K562 (cell line): ENCODE data around the gene EGR4. TPM values are rescaled to one million over a fixed set of nuclear protein-coding genes. Genes with fewer than 3 reads are reported as not detected.

ENCODE experiments used
- ATAC-seq: fragments of 200-7000 bp; cut with Tn5 transposase; 3 replicates; pipeline ENCODE4 v1.9.1; 2020; ENCODE audit warnings: moderate library complexity
- BruUV-seq: library from RNA; stranded (reverse); fragments of 400-500 nt; replicated peaks from 2 replicates; lab custom pipeline; 2021; lab: Mats Ljungman, UMichigan
- CTCF ChIA-PET: fragments of 300-600 bp; formaldehyde crosslinking; extraction: SDS; loops from one replicate; lab custom pipeline; 2021; ENCODE audit warnings: low intra/inter-chr PET ratio; lab: Yijun Ruan, JAX
- POLR2A ChIA-PET: fragments of 300-600, 350-650 bp; sonication (Branson Sonifier 250); formaldehyde crosslinking; extraction: SDS; loops from one replicate; lab custom pipeline; 2021; ENCODE audit warnings: antibody characterized with exemption, inconsistent platforms; lab: Yijun Ruan, JAX
- DNase-seq, 4 experiments: peaks; one replicate each; pipeline versions ENCODE4 v3.0.0 to v3.0.0-alpha.2; 2011 to 2018; ENCODE audit warnings: low spot score in 3 of 4, mixed read lengths in 3 of 4; ENCODE audit errors: extremely low read depth in 1 of 4
- FAIRE-seq: peaks from 2 replicates; lab custom pipeline; 2011; peaks lifted over from hg19 to GRCh38; lab: Jason Lieb, UNC
- H2AFZ ChIP-seq: 2 replicates; pipeline ENCODE4 v1.6.0; 2011; ENCODE audit warnings: low read depth, low read length, control low read depth, inconsistent platforms
- H3K27ac ChIP-seq: fragments of 200-600 bp; 3 replicates; pipeline ENCODE4 v1.8.0; 2011; ENCODE audit warnings: low read depth, mild to moderate bottlenecking, control low read depth, inconsistent platforms, low read length, moderate library complexity, mixed read lengths; ENCODE audit errors: extremely low read depth
- H3K27me3 ChIP-seq, 2 experiments: fragments of 300-600 bp in 1 of 2; 2 replicates in 1 of 2; 3 replicates in 1 of 2; pipeline versions ENCODE4 v1.6.0 to v1.8.0; 2011; ENCODE audit warnings: inconsistent platforms in 2 of 2, low read length in 2 of 2, mild to moderate bottlenecking in 1 of 2, mixed read lengths in 1 of 2, moderate library complexity in 1 of 2; ENCODE audit not compliant: control insufficient read depth in 2 of 2, insufficient read depth in 2 of 2
- H3K36me3 ChIP-seq: fragments of 300-600 bp; 3 replicates; pipeline ENCODE4 v1.8.0; 2011; ENCODE audit warnings: mild to moderate bottlenecking, low read length, inconsistent platforms; ENCODE audit not compliant: control insufficient read depth, insufficient read depth
- H3K4me1 ChIP-seq, 2 experiments: fragments of 200-600 bp in 1 of 2; replicated peaks in 1 of 2; 2 replicates in 1 of 2; 3 replicates in 1 of 2; pipeline versions ENCODE4 v1.5.1 to v1.8.0; 2011; ENCODE audit warnings: inconsistent platforms in 2 of 2, low read length in 2 of 2, mild to moderate bottlenecking in 1 of 2, mixed read lengths in 1 of 2, moderate library complexity in 1 of 2; ENCODE audit not compliant: control insufficient read depth in 2 of 2, insufficient read depth in 2 of 2
- H3K4me2 ChIP-seq: 2 replicates; pipeline ENCODE4 v1.6.1; 2011; ENCODE audit warnings: low read length, control low read depth, inconsistent platforms, mixed read lengths; ENCODE audit not compliant: insufficient read depth
- H3K4me3 ChIP-seq: fragments of 200-600 bp; sonication (generic), shearing (Covaris generic); 2 replicates; pipeline ENCODE4 v1.5.1; 2016; ENCODE audit warnings: control low read depth, inconsistent platforms
- H3K79me2 ChIP-seq: fragments of 200-600 bp; 3 replicates; pipeline ENCODE4 v1.8.0; 2011; ENCODE audit warnings: low read length, inconsistent platforms; ENCODE audit not compliant: control insufficient read depth, insufficient read depth
- H3K9ac ChIP-seq, 2 experiments: 2 replicates each; pipeline versions ENCODE4 v1.6.0 to v1.6.1; 2011; ENCODE audit warnings: low read depth in 2 of 2, low read length in 2 of 2, control low read depth in 1 of 2, inconsistent platforms in 1 of 2, mild to moderate bottlenecking in 1 of 2, mixed read lengths in 1 of 2; ENCODE audit not compliant: insufficient read depth in 1 of 2
- H3K9me1 ChIP-seq: one replicate; pipeline ENCODE4 v1.6.0; 2011; ENCODE audit warnings: inconsistent platforms, mild to moderate bottlenecking, low read length, moderate library complexity; ENCODE audit not compliant: control insufficient read depth, insufficient read depth
- H3K9me3 ChIP-seq: replicated peaks from 2 replicates; pipeline ENCODE4 v1.5.1; 2011; ENCODE audit warnings: low read depth, low read length, inconsistent platforms; ENCODE audit not compliant: control insufficient read depth, insufficient read depth
- H4K20me1 ChIP-seq: replicated peaks from 2 replicates; pipeline ENCODE4 v1.6.1; 2011; ENCODE audit warnings: low read length, inconsistent platforms, mixed read lengths; ENCODE audit not compliant: control insufficient read depth, insufficient read depth
- CHD2 ChIP-seq: IDR thresholded peaks from 2 replicates; pipeline ENCODE4 v1.6.1; 2011; ENCODE audit warnings: low read depth, low read length
- HMG20A ChIP-seq: fragments of 450-650 bp; formaldehyde crosslinking; conservative IDR thresholded peaks from 2 replicates; pipeline ENCODE4 v1.4.0; 2020; ENCODE audit warnings: mild to moderate bottlenecking, mixed read lengths
- JUND ChIP-seq, 2 experiments: IDR thresholded peaks; 2 replicates in 1 of 2; 3 replicates in 1 of 2; pipeline ENCODE4 v1.6.1; 2011; ENCODE audit warnings: borderline replicate concordance in 2 of 2, low read depth in 2 of 2, low read length in 2 of 2, improper control_type of control experiment in 1 of 2, missing biosample characterization in 1 of 2, missing genetic modification characterization in 1 of 2, missing genetic modification reagents in 1 of 2
- SRSF1 ChIP-seq: fragments of 200-400 bp; formaldehyde crosslinking; IDR thresholded peaks from 2 replicates; pipeline ENCODE4 v1.6.1; 2017; ENCODE audit warnings: mild to moderate bottlenecking, low read depth, low read length, moderate library complexity
- TARDBP ChIP-seq: fragments of 450-650 bp; IDR thresholded peaks from 2 replicates; pipeline ENCODE4 v1.6.1; 2016
- TFAM ChIP-seq: fragments of 250-450 bp; sonication (Bioruptor Pico); conservative IDR thresholded peaks from 2 replicates; pipeline ENCODE4 v1.5.0; 2021; ENCODE audit warnings: mild to moderate bottlenecking, moderate library complexity
- WGBS: fragments of 100-300 bp; shearing (Covaris generic); methylation state at CpG from one replicate; pipeline ENCODE4 v1.1.6; 2016; ENCODE audit warnings: low coverage, mixed read lengths; ENCODE audit not compliant: insufficient coverage; ENCODE audit errors: missing lambda C conversion rate; 5-methylcytosine and 5-hydroxymethylcytosine counted together
- in situ Hi-C: fragments of 300-500 bp; cut with MboI; formaldehyde crosslinking; loops from 4 replicates; pipeline ENCODE4 v1.15.0; 2018; ENCODE audit warnings: inconsistent platforms, mixed read lengths
- intact Hi-C: fragments of 100-400 bp; cut with micrococcal nuclease; formaldehyde crosslinking; loops from 2 replicates; pipeline ENCODE4 v1.14.2; 2022
- polyA plus RNA-seq, 8 experiments: library from polyadenylated mRNA; depleted of rRNA in 4 of 8; stranded (reverse) in 5 of 8; unstranded in 3 of 8; fragments of >200 nt; fragmentation: Nextera tagmentation in 2 of 8; fragmentation: Illumina TruSeq in 1 of 8; extraction: Ambion mirVana in 2 of 8; extraction: Trizol in 1 of 8; gene quantifications; 2 replicates each; pipeline versions ENCODE4 v1.2.1 to v1.2.3, GENCODE V29; 2011 to 2014; ENCODE audit warnings: inconsistent platforms in 1 of 8, missing spikeins in 1 of 8
- total RNA-seq, 7 experiments: library from RNA; depleted of rRNA in 6 of 7; stranded (reverse); fragments of >200 nt in 6 of 7; fragmentation: Illumina TruSeq in 2 of 7; extraction: Trizol in 2 of 7; gene quantifications; 2 replicates each; pipeline versions ENCODE4 v1.2.1 to v1.2.3, GENCODE V29; 2011 to 2021; ENCODE audit warnings: low replicate concordance in 1 of 7
- TF ChIP-seq, protein P1 (sequence below): IDR thresholded peaks from 3 replicates; pipeline ENCODE4 v1.6.1; 2011; ENCODE audit warnings: borderline replicate concordance, mild to moderate bottlenecking; ENCODE audit not compliant: insufficient read length, insufficient read depth

EGR4 gene
- total and polyA plus RNA-seq, 9 of the 15 experiments (the other 6 are each of a cell fraction or from before 2014, with no cell fraction given) = not detected

DNA sequence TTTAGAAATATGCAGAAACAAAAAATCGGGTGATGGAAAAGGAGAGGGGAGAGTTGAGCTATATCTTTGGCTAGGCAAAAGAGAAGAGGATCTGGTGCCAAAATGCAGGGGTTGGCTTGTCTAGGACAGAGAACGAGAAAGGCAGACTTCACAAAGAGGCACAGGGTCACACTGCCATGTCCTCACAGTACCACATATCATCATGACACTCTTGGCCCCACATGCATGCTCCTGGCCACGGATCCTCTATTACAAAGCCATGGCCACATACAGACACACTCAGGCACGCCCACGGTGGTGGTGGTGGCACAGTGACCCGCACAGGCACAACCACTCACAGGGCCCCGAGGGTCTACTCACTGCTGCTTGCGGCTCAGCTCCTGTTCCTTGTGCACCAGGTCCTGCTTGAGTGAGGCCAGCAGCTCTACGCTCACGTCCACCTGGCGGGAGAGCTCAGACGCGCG lies 24.9 kb downstream of the EGR4 start:
- in situ Hi-C loops (no loop called here), intact Hi-C loops (no loop called here)
- no peak overlapping the region for H3K4me3 ChIP-seq
- ATAC-seq = no peak
- H4K20me1 ChIP-seq = peaks cover 5% of the 10 kb centered on the region; the same call in 1 of the 2 replicates
- H3K9ac ChIP-seq = no peak overlapping the region
- H3K36me3 ChIP-seq = peaks cover 6% of the 10 kb centered on the region; the same call in 1 of the 3 replicates
- no peaks in the 10 kb centered on the region for H3K79me2 ChIP-seq
- no peak overlapping the region for H3K4me2 ChIP-seq
- WGBS = 35% methylated on average over 8 of the region's 14 CpGs
- no TSS peak for BruUV-seq
- FAIRE-seq = no peak
- H3K9me3 ChIP-seq = no peaks in the 10 kb centered on the region
- H3K4me1 ChIP-seq = peaks cover 0 to 2% of the 10 kb centered on the region in 2 experiments; a peak in 2 of 5 replicates
- POLR2A ChIA-PET = interaction anchor here (1.7 kb wide), 1 partner anchor 11 kb away, joined by 9 read pairs; no protein-coding TSS in a partner anchor
- no peaks in the 10 kb centered on the region for H3K9me1 ChIP-seq
- peaks cover 0 to 8% of the 10 kb centered on the region in 2 experiments; a peak in 1 of 5 replicates for H3K27me3 ChIP-seq
- no peak overlapping the region for H2AFZ ChIP-seq
- H3K27ac ChIP-seq = no peak overlapping the region
- TF ChIP-seq CHD2 (no peak), TFAM (CRISPR knock-in tag) (no peak), HMG20A (CRISPR knock-in tag) (no peak), TARDBP (no peak), JUND (IDR thresholded peaks at IDR 0.05; ENCODE audit: borderline replicate concordance, low read depth, low read length) (no peak), JUND (tag; IDR thresholded peaks at IDR 0.05; ENCODE audit: borderline replicate concordance, low read depth, low read length) (no peak), SRSF1 (no peak)
- TF ChIP-seq, protein P1, sequence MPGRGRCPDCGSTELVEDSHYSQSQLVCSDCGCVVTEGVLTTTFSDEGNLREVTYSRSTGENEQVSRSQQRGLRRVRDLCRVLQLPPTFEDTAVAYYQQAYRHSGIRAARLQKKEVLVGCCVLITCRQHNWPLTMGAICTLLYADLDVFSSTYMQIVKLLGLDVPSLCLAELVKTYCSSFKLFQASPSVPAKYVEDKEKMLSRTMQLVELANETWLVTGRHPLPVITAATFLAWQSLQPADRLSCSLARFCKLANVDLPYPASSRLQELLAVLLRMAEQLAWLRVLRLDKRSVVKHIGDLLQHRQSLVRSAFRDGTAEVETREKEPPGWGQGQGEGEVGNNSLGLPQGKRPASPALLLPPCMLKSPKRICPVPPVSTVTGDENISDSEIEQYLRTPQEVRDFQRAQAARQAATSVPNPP = no peak
- CTCF ChIA-PET = no interaction called here
- no peak for DNase-seq
